ENCODE data around the gene SECISBP2L. TPM values are rescaled to one million over a fixed set of nuclear protein-coding genes. Genes with fewer than 3 reads are reported as not detected.

The SECISBP2L gene
- total and polyA plus RNA-seq, 10 of the 15 experiments (the other 5 are each of a cell fraction or from before 2014, with no cell fraction given), result 1.4 to 24.2 (median 10.4) TPM

DNA sequence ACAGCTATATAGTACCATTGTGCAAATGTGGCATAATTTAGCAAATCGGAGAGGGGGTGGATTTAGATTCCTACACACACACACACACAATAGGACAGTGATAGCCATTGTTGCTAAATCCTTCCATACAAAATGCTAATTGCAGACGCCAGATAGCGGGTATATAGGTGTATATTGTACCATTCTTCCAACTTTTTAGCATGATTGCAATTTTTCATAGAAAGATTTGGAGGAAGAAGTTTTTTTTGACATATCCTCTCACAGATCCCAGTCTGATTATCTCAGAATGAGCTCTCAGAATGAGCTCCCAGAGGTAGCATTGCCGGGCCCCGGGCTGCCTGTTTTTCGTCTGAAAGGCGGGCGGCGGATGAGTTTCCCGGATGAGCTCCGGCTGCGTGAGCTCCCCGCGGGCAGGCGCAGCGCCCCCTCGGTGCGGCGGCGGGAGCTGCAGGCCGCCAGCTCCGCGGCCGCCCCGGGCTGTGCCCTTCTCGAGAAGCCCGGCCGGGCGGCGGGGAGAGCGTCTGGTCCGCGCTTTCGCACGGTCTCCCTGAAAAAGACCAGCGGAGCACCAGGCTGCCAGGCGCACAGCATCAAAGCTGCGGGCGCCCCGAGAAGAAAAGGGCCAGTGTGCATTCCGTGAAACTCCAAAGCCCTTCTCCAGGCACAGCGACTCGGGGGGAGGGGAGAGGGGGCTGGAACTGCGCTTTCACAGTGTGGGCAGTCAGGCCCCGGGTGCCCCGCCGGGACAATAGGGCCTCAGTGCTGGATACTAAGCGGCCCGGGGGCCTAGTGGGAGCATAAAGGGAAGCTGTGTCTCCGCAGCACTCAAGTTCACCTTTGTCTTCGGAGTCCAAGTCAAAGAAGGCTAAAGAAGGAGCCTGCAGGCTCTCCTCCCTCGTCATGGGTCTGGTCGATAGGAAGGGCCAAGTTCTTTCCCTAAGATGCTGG lies 70.5 kb downstream of the SECISBP2L start (continued):
- TF ChIP-seq HCFC1 (IDR thresholded peaks at IDR 0.05; ENCODE audit: low read length), result no peak
- peak; percentile 77 for TF ChIP-seq YY1 (IDR thresholded peaks at IDR 0.05; ENCODE audit: low read depth, low read length)
- TF ChIP-seq, protein P1, sequence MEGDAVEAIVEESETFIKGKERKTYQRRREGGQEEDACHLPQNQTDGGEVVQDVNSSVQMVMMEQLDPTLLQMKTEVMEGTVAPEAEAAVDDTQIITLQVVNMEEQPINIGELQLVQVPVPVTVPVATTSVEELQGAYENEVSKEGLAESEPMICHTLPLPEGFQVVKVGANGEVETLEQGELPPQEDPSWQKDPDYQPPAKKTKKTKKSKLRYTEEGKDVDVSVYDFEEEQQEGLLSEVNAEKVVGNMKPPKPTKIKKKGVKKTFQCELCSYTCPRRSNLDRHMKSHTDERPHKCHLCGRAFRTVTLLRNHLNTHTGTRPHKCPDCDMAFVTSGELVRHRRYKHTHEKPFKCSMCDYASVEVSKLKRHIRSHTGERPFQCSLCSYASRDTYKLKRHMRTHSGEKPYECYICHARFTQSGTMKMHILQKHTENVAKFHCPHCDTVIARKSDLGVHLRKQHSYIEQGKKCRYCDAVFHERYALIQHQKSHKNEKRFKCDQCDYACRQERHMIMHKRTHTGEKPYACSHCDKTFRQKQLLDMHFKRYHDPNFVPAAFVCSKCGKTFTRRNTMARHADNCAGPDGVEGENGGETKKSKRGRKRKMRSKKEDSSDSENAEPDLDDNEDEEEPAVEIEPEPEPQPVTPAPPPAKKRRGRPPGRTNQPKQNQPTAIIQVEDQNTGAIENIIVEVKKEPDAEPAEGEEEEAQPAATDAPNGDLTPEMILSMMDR (IDR thresholded peaks at IDR 0.05 in 2 of 3, conservative IDR thresholded peaks at IDR 0.05 in 1 of 3; ENCODE audit: control insufficient read depth in 2 of 3, extremely low read depth in 1 of 3, insufficient read depth in 1 of 3, low read depth in 3 of 3, low read length in 3 of 3), result peak; percentile 74 to 93 (median 76)
- TF ChIP-seq, protein P2, sequence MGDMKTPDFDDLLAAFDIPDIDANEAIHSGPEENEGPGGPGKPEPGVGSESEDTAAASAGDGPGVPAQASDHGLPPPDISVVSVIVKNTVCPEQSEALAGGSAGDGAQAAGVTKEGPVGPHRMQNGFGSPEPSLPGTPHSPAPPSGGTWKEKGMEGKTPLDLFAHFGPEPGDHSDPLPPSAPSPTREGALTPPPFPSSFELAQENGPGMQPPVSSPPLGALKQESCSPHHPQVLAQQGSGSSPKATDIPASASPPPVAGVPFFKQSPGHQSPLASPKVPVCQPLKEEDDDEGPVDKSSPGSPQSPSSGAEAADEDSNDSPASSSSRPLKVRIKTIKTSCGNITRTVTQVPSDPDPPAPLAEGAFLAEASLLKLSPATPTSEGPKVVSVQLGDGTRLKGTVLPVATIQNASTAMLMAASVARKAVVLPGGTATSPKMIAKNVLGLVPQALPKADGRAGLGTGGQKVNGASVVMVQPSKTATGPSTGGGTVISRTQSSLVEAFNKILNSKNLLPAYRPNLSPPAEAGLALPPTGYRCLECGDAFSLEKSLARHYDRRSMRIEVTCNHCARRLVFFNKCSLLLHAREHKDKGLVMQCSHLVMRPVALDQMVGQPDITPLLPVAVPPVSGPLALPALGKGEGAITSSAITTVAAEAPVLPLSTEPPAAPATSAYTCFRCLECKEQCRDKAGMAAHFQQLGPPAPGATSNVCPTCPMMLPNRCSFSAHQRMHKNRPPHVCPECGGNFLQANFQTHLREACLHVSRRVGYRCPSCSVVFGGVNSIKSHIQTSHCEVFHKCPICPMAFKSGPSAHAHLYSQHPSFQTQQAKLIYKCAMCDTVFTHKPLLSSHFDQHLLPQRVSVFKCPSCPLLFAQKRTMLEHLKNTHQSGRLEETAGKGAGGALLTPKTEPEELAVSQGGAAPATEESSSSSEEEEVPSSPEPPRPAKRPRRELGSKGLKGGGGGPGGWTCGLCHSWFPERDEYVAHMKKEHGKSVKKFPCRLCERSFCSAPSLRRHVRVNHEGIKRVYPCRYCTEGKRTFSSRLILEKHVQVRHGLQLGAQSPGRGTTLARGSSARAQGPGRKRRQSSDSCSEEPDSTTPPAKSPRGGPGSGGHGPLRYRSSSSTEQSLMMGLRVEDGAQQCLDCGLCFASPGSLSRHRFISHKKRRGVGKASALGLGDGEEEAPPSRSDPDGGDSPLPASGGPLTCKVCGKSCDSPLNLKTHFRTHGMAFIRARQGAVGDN (IDR thresholded peaks at IDR 0.05), result peak; percentile 72
- TF ChIP-seq TARDBP (IDR thresholded peaks at IDR 0.05; ENCODE audit: borderline replicate concordance), result no peak
- TF ChIP-seq BRCA1 (IDR thresholded peaks at IDR 0.05; ENCODE audit: low read depth, low read length), result no peak
- no peak for TF ChIP-seq ZNF274 (IDR thresholded peaks at IDR 0.05; ENCODE audit: insufficient read depth, insufficient read length)
- TF ChIP-seq, protein P3, sequence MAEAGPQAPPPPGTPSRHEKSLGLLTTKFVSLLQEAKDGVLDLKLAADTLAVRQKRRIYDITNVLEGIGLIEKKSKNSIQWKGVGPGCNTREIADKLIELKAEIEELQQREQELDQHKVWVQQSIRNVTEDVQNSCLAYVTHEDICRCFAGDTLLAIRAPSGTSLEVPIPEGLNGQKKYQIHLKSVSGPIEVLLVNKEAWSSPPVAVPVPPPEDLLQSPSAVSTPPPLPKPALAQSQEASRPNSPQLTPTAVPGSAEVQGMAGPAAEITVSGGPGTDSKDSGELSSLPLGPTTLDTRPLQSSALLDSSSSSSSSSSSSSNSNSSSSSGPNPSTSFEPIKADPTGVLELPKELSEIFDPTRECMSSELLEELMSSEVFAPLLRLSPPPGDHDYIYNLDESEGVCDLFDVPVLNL (IDR thresholded peaks at IDR 0.05; ENCODE audit: low read depth, low read length), result no peak
- no peak for TF ChIP-seq PAX8 (IDR thresholded peaks at IDR 0.05)
- TF ChIP-seq, protein P4, sequence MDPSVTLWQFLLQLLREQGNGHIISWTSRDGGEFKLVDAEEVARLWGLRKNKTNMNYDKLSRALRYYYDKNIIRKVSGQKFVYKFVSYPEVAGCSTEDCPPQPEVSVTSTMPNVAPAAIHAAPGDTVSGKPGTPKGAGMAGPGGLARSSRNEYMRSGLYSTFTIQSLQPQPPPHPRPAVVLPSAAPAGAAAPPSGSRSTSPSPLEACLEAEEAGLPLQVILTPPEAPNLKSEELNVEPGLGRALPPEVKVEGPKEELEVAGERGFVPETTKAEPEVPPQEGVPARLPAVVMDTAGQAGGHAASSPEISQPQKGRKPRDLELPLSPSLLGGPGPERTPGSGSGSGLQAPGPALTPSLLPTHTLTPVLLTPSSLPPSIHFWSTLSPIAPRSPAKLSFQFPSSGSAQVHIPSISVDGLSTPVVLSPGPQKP (IDR thresholded peaks at IDR 0.05; ENCODE audit: low read depth, low read length), result no peak
- TF ChIP-seq KLF5 (IDR thresholded peaks at IDR 0.05; ENCODE audit: partially characterized antibody), result peak; percentile 33

Data from GM12878 (cell line).